HFFc6 (cell line): Measurements from ENCODE around the gene MRPL51. TPM values are rescaled to one million over a fixed set of nuclear protein-coding genes. Genes with fewer than 3 reads are reported as not detected.
"Not testable (repeated sequence)": the region's sequence is repeated elsewhere in the genome, so short reads cannot be mapped to it uniquely, and the experiment has no call there.

Source experiments
- DNase-seq: peaks from one replicate; pipeline ENCODE4 v3.0.0-alpha.2; 2018
- H3K27ac Mint-ChIP-seq: 2 replicates; pipeline ENCODE4 v1.8.0; 2020; ENCODE audit warnings: mild to moderate bottlenecking, mixed read lengths
- H3K27me3 Mint-ChIP-seq: 2 replicates; pipeline ENCODE4 v1.8.0; 2021; ENCODE audit warnings: mild to moderate bottlenecking, moderate library complexity, mixed read lengths; ENCODE audit not compliant: insufficient read depth
- H3K36me3 Mint-ChIP-seq: 2 replicates; pipeline ENCODE4 v1.8.0; 2021; ENCODE audit warnings: low read depth, mixed read lengths
- H3K4me1 Mint-ChIP-seq: 2 replicates; pipeline ENCODE4 v1.8.0; 2020; ENCODE audit warnings: low read depth, mixed read lengths
- H3K4me3 Mint-ChIP-seq: 2 replicates; pipeline ENCODE4 v1.8.0; 2020; ENCODE audit warnings: mild to moderate bottlenecking, moderate library complexity, mixed read lengths
- H3K9me3 Mint-ChIP-seq: 2 replicates; pipeline ENCODE4 v1.8.0; 2020; ENCODE audit warnings: mild to moderate bottlenecking, mixed read lengths
- CTCF ChIP-seq: fragments of 200-600 bp; sonication (generic); IDR thresholded peaks from 2 replicates; pipeline ENCODE4 v1.5.0; 2021; ENCODE audit warnings: antibody characterized with exemption, mild to moderate bottlenecking
- total RNA-seq, 6 experiments: library from RNA; stranded (reverse); fragmentation: NEBNext Ultra II Directional; extraction: Animal tissue kit (Norgen Biotek cat#: 25700); gene quantifications; 2 replicates in 1 of 6; 3 replicates in 5 of 6; pipeline ENCODE4 v1.2.3, GENCODE V29; 2021

MRPL51 gene
- total RNA-seq, 6 experiments from 2014 or later, result 227 to 290 (median 257) TPM

- TF ChIP-seq CTCF, result no peak
- peaks cover 49% of the 10 kb centered on the region for H3K4me1 Mint-ChIP-seq
- DNase-seq, result peak; percentile 40
- peaks cover 25% of the 10 kb centered on the region for H3K36me3 Mint-ChIP-seq
- peak overlapping the region; percentile 92 for H3K4me3 Mint-ChIP-seq
- H3K27me3 Mint-ChIP-seq, result peaks cover 6% of the 10 kb centered on the region; the same call in 1 of the 2 replicates
- H3K9me3 Mint-ChIP-seq, result no peaks in the 10 kb centered on the region
- H3K27ac Mint-ChIP-seq, result peak overlapping the region; percentile 66
Measured at GRCh38 chr12:6468283-6468575, 24.8 kb downstream of the MRPL51 start.

GRCh38 chr12:6467571-6468282 is 25.3 kb downstream of the MRPL51 start:
- not testable (repeated sequence) for H3K9me3 Mint-ChIP-seq, H3K27me3 Mint-ChIP-seq, DNase-seq
- H3K36me3 Mint-ChIP-seq, result peaks cover 25% of the 10 kb centered on the region
- H3K4me3 Mint-ChIP-seq, result peak overlapping the region; percentile 92; the same call in 1 of the 2 replicates
- H3K4me1 Mint-ChIP-seq, result peaks cover 49% of the 10 kb centered on the region
- peak overlapping the region; percentile 66 for H3K27ac Mint-ChIP-seq

- not testable (repeated sequence) for H3K9me3 Mint-ChIP-seq, DNase-seq, H3K27me3 Mint-ChIP-seq, H3K4me3 Mint-ChIP-seq, H3K27ac Mint-ChIP-seq
- peaks cover 31% of the 10 kb centered on the region for H3K36me3 Mint-ChIP-seq
- H3K4me1 Mint-ChIP-seq, result peaks cover 42% of the 10 kb centered on the region
Measured at GRCh38 chr12:6466751-6467150, 26.3 kb downstream of the MRPL51 start.

- Mint-ChIP-seq H3K9me3 (no peaks in the 10 kb centered on the region), H3K36me3 (peaks cover 32% of the 10 kb centered on the region), H3K27ac (no peak overlapping the region), H3K27me3 (peaks cover 6% of the 10 kb centered on the region; the same call in 1 of the 2 replicates), H3K4me1 (peaks cover 36% of the 10 kb centered on the region), H3K4me3 (no peak overlapping the region)
- no peak for DNase-seq
- TF ChIP-seq CTCF, result no peak
Measured at GRCh38 chr12:6466184-6466573, 26.9 kb downstream of the MRPL51 start.

- Mint-ChIP-seq H3K27ac (peak overlapping the region; percentile 38; the same call in 1 of the 2 replicates), H3K36me3 (peaks cover 32% of the 10 kb centered on the region), H3K4me3 (no peak overlapping the region), H3K27me3 (peaks cover 6% of the 10 kb centered on the region), H3K9me3 (no peaks in the 10 kb centered on the region), H3K4me1 (peaks cover 32% of the 10 kb centered on the region)
- TF ChIP-seq CTCF, result peak; percentile 89
- peak; percentile 65 for DNase-seq
Measured at GRCh38 chr12:6465467-6466183, 27.4 kb downstream of the MRPL51 start.

- no peak for TF ChIP-seq CTCF
- Mint-ChIP-seq H3K27me3 (peaks cover 6% of the 10 kb centered on the region), H3K36me3 (peaks cover 32% of the 10 kb centered on the region), H3K4me1 (peaks cover 27% of the 10 kb centered on the region), H3K27ac (no peak overlapping the region), H3K4me3 (no peak overlapping the region), H3K9me3 (no peaks in the 10 kb centered on the region)
- no peak for DNase-seq
Measured at GRCh38 chr12:6464531-6464930, 28.5 kb downstream of the MRPL51 start.
